Retinal pigment epithelial cell (primary cell): ENCODE measurements around the gene ISG20.
"Not testable (repeated sequence)": the region's sequence is repeated elsewhere in the genome, so short reads cannot be mapped to it uniquely, and the experiment has no call there.

Source experiments
- DNase-seq: peaks from one replicate; pipeline ENCODE4 v3.0.0-alpha.2; 2010; ENCODE audit warnings: low read depth
- H3K4me3 ChIP-seq: 2 replicates; pipeline ENCODE4 v1.5.1; 2011; ENCODE audit warnings: mild to moderate bottlenecking, low read length, control low read depth, moderate library complexity
- CTCF ChIP-seq: conservative IDR thresholded peaks from 2 replicates; pipeline ENCODE4 v1.5.1; 2011; ENCODE audit warnings: low read depth, low read length, control low read depth, inconsistent platforms

Gene ISG20

GRCh38 chr15:88630141-88630721 lies 8.6 kb upstream of the ISG20 start:
- DNase-seq = no peak
- H3K4me3 ChIP-seq = no peak overlapping the region
- no peak for TF ChIP-seq CTCF

GRCh38 chr15:88630798-88631463 lies 7.9 kb upstream of the ISG20 start:
- DNase-seq = no peak
- H3K4me3 ChIP-seq = no peak overlapping the region
- no peak for TF ChIP-seq CTCF

- no peak for TF ChIP-seq CTCF
- DNase-seq = no peak
- H3K4me3 ChIP-seq = no peak overlapping the region
Measured at GRCh38 chr15:88631464-88632028, 7.3 kb upstream of the ISG20 start.

GRCh38 chr15:88632797-88633196 lies 6.0 kb upstream of the ISG20 start:
- DNase-seq = not testable (repeated sequence)

GRCh38 chr15:88634449-88634848 lies 4.4 kb upstream of the ISG20 start:
- DNase-seq = no peak

More at GRCh38 chr15:88632797-88633196, 6.0 kb upstream of the ISG20 start:
- H3K4me3 ChIP-seq = not testable (repeated sequence)

GRCh38 chr15:88635318-88635717 lies 3.5 kb upstream of the ISG20 start:
- no peak for TF ChIP-seq CTCF
- H3K4me3 ChIP-seq = no peak overlapping the region
- no peak for DNase-seq

More at GRCh38 chr15:88634449-88634848, 4.4 kb upstream of the ISG20 start:
- no peak for TF ChIP-seq CTCF
- H3K4me3 ChIP-seq = no peak overlapping the region

- no peak for DNase-seq
- no peak for TF ChIP-seq CTCF
- no peak overlapping the region for H3K4me3 ChIP-seq
Measured at GRCh38 chr15:88636050-88636449, 2.8 kb upstream of the ISG20 start.
